Gastrocnemius medialis (tissue), 4 donors: Measurements from ENCODE around the gene RASSF10.

ENCODE experiments used
- CTCF ChIP-seq, 5 experiments: fragments of 450-650 bp in 3 of 5; fragments of 200-600 bp in 2 of 5; sonication (generic) in 2 of 5; IDR thresholded peaks in 4 of 5; conservative IDR thresholded peaks in 1 of 5; 1 replicate in 4 of 5; 2 replicates in 1 of 5; pipeline ENCODE4 v1.5.1; 2016 to 2019; ENCODE audit warnings: antibody characterized with exemption in 5 of 5, mild to moderate bottlenecking in 3 of 5, moderate library complexity in 3 of 5
- POLR2A ChIP-seq, 2 donors: fragments of 450-650 bp; IDR thresholded peaks; one replicate each; pipeline ENCODE4 v1.6.1; 2017; ENCODE audit warnings: antibody characterized with exemption in 2 of 2, mild to moderate bottlenecking in 2 of 2, moderate library complexity in 2 of 2

GRCh38 chr11:12994476-12994875, 14.6 kb upstream of the RASSF10 start:
- TF ChIP-seq CTCF (IDR thresholded peaks at IDR 0.05 in 4 of 5, conservative IDR thresholded peaks at IDR 0.05 in 1 of 5) (no peak), POLR2A (IDR thresholded peaks at IDR 0.05) (no peak)
